ENCODE data around the gene TOMM7.

DNA sequence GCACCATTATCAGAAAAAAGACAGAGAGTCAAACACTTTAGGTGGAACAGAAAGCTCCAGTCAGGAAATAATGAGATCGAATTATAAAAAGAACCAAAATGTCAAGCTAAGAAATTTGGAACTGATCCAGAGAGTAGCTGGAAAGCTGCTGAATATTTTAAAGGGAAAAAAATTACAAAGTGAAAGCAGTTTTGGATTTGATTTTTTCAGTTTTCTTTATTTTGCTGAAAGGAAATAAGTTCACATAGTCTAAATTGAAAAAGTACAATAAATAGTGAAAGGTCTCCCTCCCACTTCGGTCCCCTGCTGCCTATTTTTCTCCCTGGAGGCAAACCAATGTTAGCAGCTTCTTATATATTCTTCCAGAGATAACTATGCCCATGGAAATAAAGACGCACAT, 11.3 kb upstream of the TOMM7 start:
- TF ChIP-seq, protein P1, sequence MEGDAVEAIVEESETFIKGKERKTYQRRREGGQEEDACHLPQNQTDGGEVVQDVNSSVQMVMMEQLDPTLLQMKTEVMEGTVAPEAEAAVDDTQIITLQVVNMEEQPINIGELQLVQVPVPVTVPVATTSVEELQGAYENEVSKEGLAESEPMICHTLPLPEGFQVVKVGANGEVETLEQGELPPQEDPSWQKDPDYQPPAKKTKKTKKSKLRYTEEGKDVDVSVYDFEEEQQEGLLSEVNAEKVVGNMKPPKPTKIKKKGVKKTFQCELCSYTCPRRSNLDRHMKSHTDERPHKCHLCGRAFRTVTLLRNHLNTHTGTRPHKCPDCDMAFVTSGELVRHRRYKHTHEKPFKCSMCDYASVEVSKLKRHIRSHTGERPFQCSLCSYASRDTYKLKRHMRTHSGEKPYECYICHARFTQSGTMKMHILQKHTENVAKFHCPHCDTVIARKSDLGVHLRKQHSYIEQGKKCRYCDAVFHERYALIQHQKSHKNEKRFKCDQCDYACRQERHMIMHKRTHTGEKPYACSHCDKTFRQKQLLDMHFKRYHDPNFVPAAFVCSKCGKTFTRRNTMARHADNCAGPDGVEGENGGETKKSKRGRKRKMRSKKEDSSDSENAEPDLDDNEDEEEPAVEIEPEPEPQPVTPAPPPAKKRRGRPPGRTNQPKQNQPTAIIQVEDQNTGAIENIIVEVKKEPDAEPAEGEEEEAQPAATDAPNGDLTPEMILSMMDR (IDR thresholded peaks at IDR 0.05 in 2 of 3, conservative IDR thresholded peaks at IDR 0.05 in 1 of 3; ENCODE audit: borderline replicate concordance in 1 of 3, insufficient read depth in 1 of 3, low read depth in 2 of 3, low read length in 2 of 3) = no peak
- TF ChIP-seq POLR2A (IDR thresholded peaks at IDR 0.05; ENCODE audit: borderline replicate concordance, extremely low read depth, insufficient read depth, insufficient read length) = no peak
- no peak for TF ChIP-seq ZNF274 (IDR thresholded peaks at IDR 0.05; ENCODE audit: low read depth, low read length)
- TF ChIP-seq, protein P2, sequence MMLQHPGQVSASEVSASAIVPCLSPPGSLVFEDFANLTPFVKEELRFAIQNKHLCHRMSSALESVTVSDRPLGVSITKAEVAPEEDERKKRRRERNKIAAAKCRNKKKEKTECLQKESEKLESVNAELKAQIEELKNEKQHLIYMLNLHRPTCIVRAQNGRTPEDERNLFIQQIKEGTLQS (IDR thresholded peaks at IDR 0.05) = no peak
- TF ChIP-seq EZH2phosphoT487 (IDR thresholded peaks at IDR 0.05; ENCODE audit: borderline replicate concordance) = no peak
- TF ChIP-seq CEBPB (IDR thresholded peaks at IDR 0.05; ENCODE audit: low read depth) = no peak
- TF ChIP-seq EZH2 (IDR thresholded peaks at IDR 0.05) = no peak
- no peak for TF ChIP-seq TCF7L2 (IDR thresholded peaks at IDR 0.05; ENCODE audit: borderline replicate concordance, extremely low read depth, insufficient read depth, insufficient read length)
- no peak for TF ChIP-seq SIN3A (IDR thresholded peaks at IDR 0.05; ENCODE audit: low read depth)
- TF ChIP-seq, protein P3, sequence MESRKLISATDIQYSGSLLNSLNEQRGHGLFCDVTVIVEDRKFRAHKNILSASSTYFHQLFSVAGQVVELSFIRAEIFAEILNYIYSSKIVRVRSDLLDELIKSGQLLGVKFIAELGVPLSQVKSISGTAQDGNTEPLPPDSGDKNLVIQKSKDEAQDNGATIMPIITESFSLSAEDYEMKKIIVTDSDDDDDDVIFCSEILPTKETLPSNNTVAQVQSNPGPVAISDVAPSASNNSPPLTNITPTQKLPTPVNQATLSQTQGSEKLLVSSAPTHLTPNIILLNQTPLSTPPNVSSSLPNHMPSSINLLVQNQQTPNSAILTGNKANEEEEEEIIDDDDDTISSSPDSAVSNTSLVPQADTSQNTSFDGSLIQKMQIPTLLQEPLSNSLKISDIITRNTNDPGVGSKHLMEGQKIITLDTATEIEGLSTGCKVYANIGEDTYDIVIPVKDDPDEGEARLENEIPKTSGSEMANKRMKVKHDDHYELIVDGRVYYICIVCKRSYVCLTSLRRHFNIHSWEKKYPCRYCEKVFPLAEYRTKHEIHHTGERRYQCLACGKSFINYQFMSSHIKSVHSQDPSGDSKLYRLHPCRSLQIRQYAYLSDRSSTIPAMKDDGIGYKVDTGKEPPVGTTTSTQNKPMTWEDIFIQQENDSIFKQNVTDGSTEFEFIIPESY (IDR thresholded peaks at IDR 0.05; ENCODE audit: extremely low read depth, insufficient replicate concordance, low read length) = no peak
- TF ChIP-seq ELF1 (IDR thresholded peaks at IDR 0.05; ENCODE audit: borderline replicate concordance, low read depth) = no peak
